DMS114 treated with DMSO at 0.1 percent for 48 hours (cell line): ENCODE results near the gene STK40.

Source experiments
- DNase-seq: peaks from one replicate; lab custom pipeline; 2025; ENCODE audit not compliant: unreplicated experiment; lab: John Stamatoyannopoulos, UW

STK40 gene, protein sequence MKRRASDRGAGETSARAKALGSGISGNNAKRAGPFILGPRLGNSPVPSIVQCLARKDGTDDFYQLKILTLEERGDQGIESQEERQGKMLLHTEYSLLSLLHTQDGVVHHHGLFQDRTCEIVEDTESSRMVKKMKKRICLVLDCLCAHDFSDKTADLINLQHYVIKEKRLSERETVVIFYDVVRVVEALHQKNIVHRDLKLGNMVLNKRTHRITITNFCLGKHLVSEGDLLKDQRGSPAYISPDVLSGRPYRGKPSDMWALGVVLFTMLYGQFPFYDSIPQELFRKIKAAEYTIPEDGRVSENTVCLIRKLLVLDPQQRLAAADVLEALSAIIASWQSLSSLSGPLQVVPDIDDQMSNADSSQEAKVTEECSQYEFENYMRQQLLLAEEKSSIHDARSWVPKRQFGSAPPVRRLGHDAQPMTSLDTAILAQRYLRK

GRCh38 chr1:36385410-36386264, at the start of gene STK40:
TSS of gene STK40 (minus strand) at chr1:36385924. CDS start at chr1:36361332, 24,592 bp downstream.
- peak; percentile 98 for DNase-seq

DNA sequence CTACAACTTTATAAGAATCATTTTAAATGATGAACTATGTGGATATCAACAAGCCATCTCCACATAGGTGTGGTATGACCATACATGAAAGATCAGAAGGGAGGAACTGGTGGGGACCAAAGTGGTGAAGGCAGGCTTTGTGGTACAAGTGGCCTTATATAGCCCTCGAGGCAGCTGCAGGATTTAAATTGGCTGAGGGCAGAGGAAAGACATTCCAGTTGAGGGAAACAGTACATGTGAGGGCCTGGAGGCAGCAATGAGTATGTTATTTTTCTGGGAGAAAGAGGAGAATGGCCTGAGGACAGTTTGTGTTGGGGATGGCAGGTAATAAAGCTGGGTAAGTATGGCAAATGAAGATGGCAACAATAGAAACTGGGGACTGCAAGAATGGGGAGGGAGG, 47.4 kb upstream of the STK40 start:
- no peak for DNase-seq

DNA sequence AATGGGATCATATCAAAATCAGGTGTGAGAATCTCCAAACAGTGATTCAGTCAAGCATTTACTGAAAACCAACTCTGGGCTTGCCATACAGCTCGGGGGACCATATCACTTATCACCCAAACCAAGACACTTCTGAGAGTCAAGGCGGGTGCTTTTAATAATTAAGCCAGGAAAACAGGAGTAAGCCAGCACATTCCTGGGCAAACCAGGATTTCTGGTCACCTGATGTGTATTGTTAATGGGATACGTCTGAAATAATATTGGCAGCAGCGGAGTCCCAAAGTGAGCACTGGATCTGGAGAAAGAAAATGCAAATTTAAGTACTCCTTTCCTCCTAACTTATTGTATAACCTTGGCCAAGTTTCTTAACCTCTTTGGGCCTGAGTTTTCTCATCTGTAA, 46.9 kb upstream of the STK40 start:
- DNase-seq: no peak

DNA sequence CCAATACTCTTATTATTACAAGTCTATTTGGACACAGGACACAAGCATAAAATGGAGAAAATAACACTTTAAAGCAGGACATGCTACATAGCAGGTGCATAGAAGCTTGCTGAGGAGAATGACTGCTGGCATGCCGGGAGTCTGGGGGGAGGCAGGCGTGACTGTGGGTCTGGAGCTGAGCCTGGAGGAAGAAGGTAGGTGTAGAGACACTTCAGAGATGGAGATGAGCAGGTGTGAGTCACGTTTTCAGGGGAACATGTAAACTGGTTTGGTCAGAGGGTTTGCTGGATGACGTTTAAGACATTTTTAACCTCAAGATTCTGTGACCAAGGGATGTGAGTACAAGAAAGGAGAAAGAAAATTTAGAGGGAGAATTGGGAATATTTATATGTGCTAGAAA, 40.1 kb upstream of the STK40 start:
- no peak for DNase-seq

- no peak for DNase-seq
Observed at GRCh38 chr1:36421649-36422048, 35.9 kb upstream of the STK40 start.

DNA sequence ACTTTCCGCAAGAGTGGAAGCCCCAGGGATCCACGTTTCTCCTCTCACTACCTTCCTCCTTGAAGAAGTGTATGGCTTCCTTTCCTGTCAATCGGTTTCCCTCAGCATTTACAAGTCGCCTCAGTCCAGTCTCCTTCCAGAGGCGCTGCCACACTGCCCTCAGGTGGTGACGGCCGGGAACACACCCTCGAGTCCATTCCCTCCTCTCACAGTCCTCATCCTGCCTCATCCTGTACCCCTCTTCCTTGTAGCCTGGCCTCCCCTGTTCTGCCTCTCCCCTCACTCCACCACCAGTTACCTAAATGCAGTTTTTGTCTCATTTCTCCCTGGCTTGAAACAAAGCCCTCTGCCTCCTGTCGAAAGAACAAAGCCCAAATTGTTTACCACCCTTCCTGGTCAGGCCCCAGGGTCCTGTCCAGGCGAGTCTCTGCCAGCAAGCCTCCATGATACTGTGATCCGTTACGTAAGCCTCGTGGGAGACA, 35.2 kb upstream of the STK40 start:
- peak; percentile 86 for DNase-seq

DNA sequence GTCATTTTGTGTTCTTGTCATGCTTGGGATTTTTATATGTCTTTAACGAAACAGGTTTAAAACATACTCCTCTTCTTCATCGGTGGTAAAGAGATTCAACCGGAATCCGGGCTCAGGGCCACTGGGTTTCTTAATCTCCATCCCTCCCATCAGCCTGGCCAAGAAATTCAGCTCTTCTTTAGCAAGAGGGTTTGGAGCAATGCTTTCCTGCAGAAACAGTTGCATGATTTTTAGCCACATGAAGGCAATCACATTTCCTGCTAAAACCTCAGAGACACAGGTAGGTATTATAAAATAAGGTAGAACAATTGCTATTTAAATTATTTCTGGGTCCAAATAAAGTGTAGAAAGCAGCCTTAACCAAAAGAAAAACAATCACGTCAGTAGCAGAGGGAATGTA, 34.7 kb upstream of the STK40 start:
- no peak for DNase-seq

DNA sequence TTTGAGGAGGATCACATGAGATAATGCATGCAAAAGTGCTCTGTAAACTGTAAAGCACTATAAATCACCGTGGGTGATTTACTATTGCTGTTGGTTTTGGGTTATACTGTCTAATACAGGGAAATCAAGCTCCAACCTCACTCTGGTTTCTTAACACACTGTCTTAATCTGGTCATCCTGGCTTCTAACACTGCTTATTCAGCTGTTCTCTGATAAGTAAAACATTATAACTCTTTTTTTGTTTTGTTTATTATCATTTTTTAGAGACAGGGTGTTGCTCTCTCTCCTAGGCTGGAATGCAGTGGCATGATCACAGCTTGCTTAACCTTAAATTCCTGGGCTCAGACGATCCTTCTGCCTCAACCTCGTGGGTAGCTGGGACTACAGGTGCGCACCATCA, 33.8 kb upstream of the STK40 start:
- DNase-seq: no peak

DNA sequence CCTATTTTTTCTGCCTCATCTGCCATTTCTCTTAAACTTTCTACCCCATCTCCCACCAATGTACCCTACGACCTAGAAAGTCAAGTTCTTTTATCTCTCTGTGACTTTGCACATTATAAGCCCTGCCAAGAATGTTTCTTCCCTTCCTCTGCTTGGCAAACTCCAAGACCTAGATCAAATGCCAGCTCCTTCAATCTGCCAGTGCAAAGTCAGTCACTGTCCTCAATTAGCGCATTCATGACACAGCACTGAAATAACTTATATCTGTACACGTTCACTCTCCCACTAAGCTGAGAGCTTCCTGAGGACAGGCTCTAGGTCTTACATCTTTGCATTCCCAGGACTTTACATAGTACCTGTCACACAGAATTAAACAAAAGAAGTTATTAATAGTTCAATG, 33.4 kb upstream of the STK40 start:
- no peak for DNase-seq

GRCh38 chr1:36417931-36418330, 32.2 kb upstream of the STK40 start:
- DNase-seq: no peak

GRCh38 chr1:36415661-36416326, 30.1 kb upstream of the STK40 start:
- no peak for DNase-seq

DNA sequence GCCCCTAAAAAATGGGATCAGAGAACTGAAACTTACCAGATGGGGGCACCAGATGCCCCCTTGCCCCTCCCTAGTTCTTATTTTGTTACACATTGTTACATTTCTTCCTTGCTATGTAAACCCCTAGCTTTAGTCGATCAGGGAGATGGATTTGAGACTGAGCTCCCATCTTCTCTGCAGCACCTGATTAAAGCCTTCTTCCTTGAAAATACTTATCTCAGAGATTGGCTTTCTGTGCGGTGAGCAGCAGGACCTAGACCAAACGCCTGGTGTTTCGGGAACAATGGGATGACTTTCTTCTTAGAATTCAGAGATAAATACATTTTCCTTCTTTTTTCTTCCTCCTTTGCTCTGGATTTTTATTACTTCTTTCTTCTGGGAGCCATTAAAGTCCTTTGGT, 28.7 kb upstream of the STK40 start:
- DNase-seq: no peak

DNA sequence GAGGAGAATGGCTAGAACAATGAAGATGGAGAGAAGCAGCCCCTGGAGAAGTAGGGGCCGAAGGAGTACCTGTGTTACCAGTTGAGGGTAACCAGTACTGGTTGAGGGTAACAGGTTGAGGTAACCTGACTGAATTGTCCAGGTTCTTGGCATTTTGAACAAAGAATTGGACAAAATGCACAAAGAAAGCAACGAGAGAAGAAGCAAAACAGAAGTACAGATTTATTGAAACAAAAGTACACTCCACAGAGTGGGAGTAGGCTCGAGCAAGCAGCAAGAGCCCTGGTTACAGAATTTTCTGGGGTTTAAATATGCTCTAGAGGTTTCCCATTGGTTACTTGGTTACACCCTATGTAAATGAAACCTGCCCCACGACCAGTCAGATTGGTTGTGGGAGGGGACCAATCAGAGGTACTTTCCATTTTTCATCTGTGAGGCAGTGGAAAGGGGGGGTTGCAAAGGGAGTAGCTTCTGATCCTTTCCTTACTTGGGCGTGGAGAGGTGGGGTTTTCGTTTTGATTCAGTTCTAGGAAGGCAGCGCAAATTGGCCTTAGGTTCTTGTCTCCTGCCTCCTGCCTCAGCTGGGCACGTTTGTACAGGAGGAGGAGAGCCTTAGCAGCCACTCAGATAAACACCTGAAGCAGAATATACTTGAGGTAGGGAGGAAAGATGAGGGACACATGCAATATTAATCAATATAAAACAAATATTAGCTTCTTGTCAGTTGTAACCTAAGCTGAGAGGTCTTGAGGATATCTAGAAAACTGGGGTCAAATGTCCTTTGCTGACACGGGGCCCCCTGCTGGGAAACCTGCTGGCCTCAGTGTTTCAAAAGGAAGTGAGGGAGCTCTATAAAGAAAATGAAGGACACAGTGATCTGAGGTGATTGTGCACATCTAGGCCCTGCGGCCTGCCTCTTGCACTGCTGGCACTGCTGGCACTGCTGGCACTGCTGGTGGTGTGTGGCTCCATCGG, 26.2 kb upstream of the STK40 start:
- no peak for DNase-seq

DNA sequence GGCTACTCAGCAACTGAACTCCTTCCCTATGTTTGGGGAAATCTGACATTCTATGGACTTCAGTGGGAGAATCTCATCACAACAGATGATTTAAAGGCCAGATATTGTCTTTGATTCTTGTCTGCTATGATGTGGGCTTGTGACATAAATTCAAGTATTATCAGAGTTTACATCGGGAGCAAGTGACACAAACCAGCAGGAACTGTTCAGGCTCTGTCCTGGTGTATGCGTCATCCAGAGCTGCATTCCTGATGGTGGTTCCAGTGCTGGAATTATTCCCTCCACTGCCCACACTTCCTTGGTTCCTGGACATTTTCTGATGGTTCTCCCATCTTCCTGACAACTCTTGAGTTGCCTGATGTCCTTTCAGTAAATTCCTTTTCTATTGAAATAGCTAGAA, 22.8 kb upstream of the STK40 start:
- no peak for DNase-seq

DNA sequence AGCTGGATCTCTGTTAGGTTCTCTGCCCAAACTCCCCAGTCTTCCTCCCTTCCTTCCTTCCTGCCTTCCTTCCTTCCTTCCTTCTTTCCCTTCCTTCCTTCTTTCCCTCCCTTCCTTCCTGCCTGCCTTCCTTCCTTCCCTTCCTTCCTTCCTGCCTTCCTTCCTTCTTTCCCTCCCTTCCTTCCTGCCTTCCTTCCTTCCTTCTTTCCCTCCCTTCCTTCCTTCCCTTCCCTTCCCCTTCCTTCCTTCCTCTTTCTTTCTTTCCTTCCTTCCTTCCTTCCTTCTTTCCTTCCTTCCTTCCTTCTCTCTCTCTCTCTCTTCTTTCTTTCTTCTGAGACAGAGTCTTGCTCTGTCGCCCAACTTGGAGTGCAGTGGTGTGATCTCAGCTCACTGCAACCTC, 20.7 kb upstream of the STK40 start:
- no peak for DNase-seq

- DNase-seq: no peak
Observed at GRCh38 chr1:36402504-36402890, 16.8 kb upstream of the STK40 start.

- DNase-seq: no peak
Observed at GRCh38 chr1:36401602-36402503, 16.1 kb upstream of the STK40 start.

- no peak for DNase-seq
Observed at GRCh38 chr1:36400825-36401601, 15.3 kb upstream of the STK40 start.

GRCh38 chr1:36400514-36400824, 14.7 kb upstream of the STK40 start:
- DNase-seq: no peak
